OCI-LY1 (cell line): ENCODE measurements around the gene LPCAT1.
"Not testable (repeated sequence)": the region's sequence is repeated elsewhere in the genome, so short reads cannot be mapped to it uniquely, and the experiment has no call there.

Experiments
- H2AFZ ChIP-seq: fragments of 200-600 bp; sonication (generic), shearing (Covaris generic); 2 replicates; pipeline ENCODE4 v1.6.0; 2014; ENCODE audit warnings: antibody characterized with exemption, mild to moderate bottlenecking, low read length
- H3F3A ChIP-seq: fragments of 200-600 bp; sonication (generic), shearing (Covaris generic); 2 replicates; pipeline ENCODE4 v1.6.0; 2014; ENCODE audit warnings: mild to moderate bottlenecking, antibody characterized with exemption, low read length, moderate library complexity; ENCODE audit not compliant: insufficient read depth
- H3K27ac ChIP-seq: fragments of 200-600 bp; sonication (generic); 2 replicates; pipeline ENCODE4 v1.5.1; 2014; ENCODE audit warnings: low read length, mixed run types, mild to moderate bottlenecking, low read depth; ENCODE audit not compliant: poor library complexity, severe bottlenecking
- H3K27me3 ChIP-seq: fragments of 200-600 bp; sonication (generic); 2 replicates; pipeline ENCODE4 v1.6.0; 2014; ENCODE audit warnings: antibody characterized with exemption, mild to moderate bottlenecking, low read length, moderate library complexity; ENCODE audit not compliant: insufficient read depth
- H3K36me3 ChIP-seq: fragments of 200-600 bp; sonication (generic); 2 replicates; pipeline ENCODE4 v1.6.1; 2014; ENCODE audit warnings: mild to moderate bottlenecking, antibody characterized with exemption, low read length, moderate library complexity, mixed read lengths; ENCODE audit not compliant: insufficient read depth
- H3K4me1 ChIP-seq: fragments of 200-600 bp; sonication (generic); 2 replicates; pipeline ENCODE4 v1.5.1; 2014; ENCODE audit warnings: mild to moderate bottlenecking, low read length, moderate library complexity; ENCODE audit not compliant: insufficient read depth, severe bottlenecking
- H3K4me2 ChIP-seq: fragments of 200-600 bp; sonication (generic), shearing (Covaris generic); 2 replicates; pipeline ENCODE4 v1.6.1; 2014; ENCODE audit warnings: low read length
- H3K4me3 ChIP-seq: fragments of 200-600 bp; sonication (generic); 2 replicates; pipeline ENCODE4 v1.5.1; 2014; ENCODE audit warnings: low read length, low read depth, mild to moderate bottlenecking, mixed read lengths; ENCODE audit not compliant: poor library complexity, severe bottlenecking
- H3K79me2 ChIP-seq: fragments of 200-600 bp; shearing (Covaris generic); 2 replicates; pipeline ENCODE4 v1.6.1; 2016; ENCODE audit warnings: mixed run types, low read length, mixed read lengths; ENCODE audit not compliant: insufficient read depth
- H3K9ac ChIP-seq: fragments of 200-600 bp; sonication (generic), shearing (Covaris generic); 2 replicates; pipeline ENCODE4 v1.6.1; 2014; ENCODE audit warnings: mild to moderate bottlenecking, low read length, mixed read lengths
- H3K9me2 ChIP-seq: fragments of 200-600 bp; sonication (generic), shearing (Covaris generic); 2 replicates; pipeline ENCODE4 v1.6.1; 2014; ENCODE audit warnings: low read depth, mild to moderate bottlenecking, low read length, mixed read lengths
- H3K9me3 ChIP-seq: fragments of 200-600 bp; shearing (Covaris generic); 2 replicates; pipeline ENCODE4 v1.6.1; 2014; ENCODE audit warnings: low read length, mixed read lengths
- H4K20me1 ChIP-seq: fragments of 200-600 bp; sonication (generic), shearing (Covaris generic); 2 replicates; pipeline ENCODE4 v1.6.0; 2016; ENCODE audit warnings: mild to moderate bottlenecking, low read length; ENCODE audit not compliant: insufficient read depth
- EZH2 ChIP-seq: fragments of 200-600 bp; sonication (generic), shearing (Covaris generic); IDR thresholded peaks from 2 replicates; pipeline ENCODE4 v1.8.0; 2017; ENCODE audit warnings: borderline replicate concordance, mixed run types, mild to moderate bottlenecking, antibody characterized with exemption, low read length, moderate library complexity, mixed read lengths
- TF ChIP-seq, protein P1 (sequence below): fragments of 200-600 bp; sonication (generic), shearing (Covaris generic); IDR thresholded peaks from 2 replicates; pipeline ENCODE4 v1.5.1; 2017; ENCODE audit warnings: mild to moderate bottlenecking, antibody characterized with exemption, low read length, moderate library complexity, mixed read lengths

LPCAT1 gene

GRCh38 chr5:1462358-1462757 is 61.4 kb downstream of the LPCAT1 start:
- Histone ChIP-seq H3K36me3 (0 out of 2 replicates have a peak, but pooled peaks cover 9% of the 10 kb centered on the region), H3F3A (no peaks in the 10 kb centered on the region)

GRCh38 chr5:1461396-1461795 is 62.4 kb downstream of the LPCAT1 start:
- H4K20me1 ChIP-seq: no peaks in the 10 kb centered on the region
- no peak overlapping the region for H3K27ac ChIP-seq
- no peaks in the 10 kb centered on the region for H3K27me3 ChIP-seq
- no peak overlapping the region for H2AFZ ChIP-seq
- no peak for TF ChIP-seq EZH2
- TF ChIP-seq, protein P1, sequence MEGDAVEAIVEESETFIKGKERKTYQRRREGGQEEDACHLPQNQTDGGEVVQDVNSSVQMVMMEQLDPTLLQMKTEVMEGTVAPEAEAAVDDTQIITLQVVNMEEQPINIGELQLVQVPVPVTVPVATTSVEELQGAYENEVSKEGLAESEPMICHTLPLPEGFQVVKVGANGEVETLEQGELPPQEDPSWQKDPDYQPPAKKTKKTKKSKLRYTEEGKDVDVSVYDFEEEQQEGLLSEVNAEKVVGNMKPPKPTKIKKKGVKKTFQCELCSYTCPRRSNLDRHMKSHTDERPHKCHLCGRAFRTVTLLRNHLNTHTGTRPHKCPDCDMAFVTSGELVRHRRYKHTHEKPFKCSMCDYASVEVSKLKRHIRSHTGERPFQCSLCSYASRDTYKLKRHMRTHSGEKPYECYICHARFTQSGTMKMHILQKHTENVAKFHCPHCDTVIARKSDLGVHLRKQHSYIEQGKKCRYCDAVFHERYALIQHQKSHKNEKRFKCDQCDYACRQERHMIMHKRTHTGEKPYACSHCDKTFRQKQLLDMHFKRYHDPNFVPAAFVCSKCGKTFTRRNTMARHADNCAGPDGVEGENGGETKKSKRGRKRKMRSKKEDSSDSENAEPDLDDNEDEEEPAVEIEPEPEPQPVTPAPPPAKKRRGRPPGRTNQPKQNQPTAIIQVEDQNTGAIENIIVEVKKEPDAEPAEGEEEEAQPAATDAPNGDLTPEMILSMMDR: no peak
- no peaks in the 10 kb centered on the region for H3K79me2 ChIP-seq
- no peak overlapping the region for H3K4me2 ChIP-seq
- 0 out of 2 replicates have a peak, but pooled peaks cover 9% of the 10 kb centered on the region for H3K36me3 ChIP-seq
- no peaks in the 10 kb centered on the region for H3K9me2 ChIP-seq
- H3K4me3 ChIP-seq: no peak overlapping the region
- H3K4me1 ChIP-seq: no peaks in the 10 kb centered on the region
- H3K9ac ChIP-seq: no peak overlapping the region
- peaks cover 15% of the 10 kb centered on the region for H3K9me3 ChIP-seq
- H3F3A ChIP-seq: no peaks in the 10 kb centered on the region

More at GRCh38 chr5:1462358-1462757, 61.4 kb downstream of the LPCAT1 start:
- Histone ChIP-seq H3K4me1 (no peaks in the 10 kb centered on the region), H3K9me2 (no peaks in the 10 kb centered on the region), H3K79me2 (no peaks in the 10 kb centered on the region), H3K4me3 (no peak overlapping the region), H3K9me3 (peaks cover 7% of the 10 kb centered on the region; the same call in 1 of the 2 replicates), H2AFZ (no peak overlapping the region), H4K20me1 (no peaks in the 10 kb centered on the region), H3K4me2 (no peak overlapping the region), H3K9ac (no peak overlapping the region), H3K27me3 (no peaks in the 10 kb centered on the region), H3K27ac (no peak overlapping the region)
- TF ChIP-seq, protein P1: no peak
- no peak for TF ChIP-seq EZH2

DNA sequence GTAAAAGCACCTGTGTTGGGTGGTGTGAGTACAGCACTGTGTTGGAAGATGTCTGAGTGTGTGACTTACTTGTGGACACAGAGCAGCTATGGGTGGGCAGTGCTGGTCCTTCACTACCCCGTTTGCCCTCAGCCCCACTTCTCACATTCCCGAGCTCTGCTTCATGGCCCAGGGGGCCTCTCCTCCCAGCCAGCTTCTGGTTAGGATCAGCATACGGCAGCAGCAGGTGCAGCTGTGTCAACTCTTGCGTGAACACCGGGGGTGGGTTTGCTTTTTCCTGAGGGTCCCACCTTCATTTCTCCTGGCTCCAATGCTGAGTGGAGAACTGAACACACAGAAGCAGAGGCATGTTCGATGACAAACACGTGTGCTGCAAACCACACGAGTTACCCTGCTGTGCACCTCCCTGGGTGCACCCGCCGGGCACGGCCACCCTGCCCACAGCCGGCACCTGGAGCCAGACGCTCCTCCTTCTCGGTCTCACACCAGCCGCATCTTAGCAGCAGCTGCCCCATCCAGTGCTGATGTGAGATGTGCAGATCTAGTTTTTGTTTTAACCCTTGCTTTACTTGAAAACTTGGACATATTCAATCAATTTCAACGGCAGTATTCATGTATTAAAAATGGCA is 63.6 kb downstream of the LPCAT1 start:
- 0 out of 2 replicates have a peak, but pooled peaks cover 9% of the 10 kb centered on the region for H3K36me3 ChIP-seq
- TF ChIP-seq, protein P1: no peak
- no peak for TF ChIP-seq EZH2
- H3K4me2 ChIP-seq: no peak overlapping the region

DNA sequence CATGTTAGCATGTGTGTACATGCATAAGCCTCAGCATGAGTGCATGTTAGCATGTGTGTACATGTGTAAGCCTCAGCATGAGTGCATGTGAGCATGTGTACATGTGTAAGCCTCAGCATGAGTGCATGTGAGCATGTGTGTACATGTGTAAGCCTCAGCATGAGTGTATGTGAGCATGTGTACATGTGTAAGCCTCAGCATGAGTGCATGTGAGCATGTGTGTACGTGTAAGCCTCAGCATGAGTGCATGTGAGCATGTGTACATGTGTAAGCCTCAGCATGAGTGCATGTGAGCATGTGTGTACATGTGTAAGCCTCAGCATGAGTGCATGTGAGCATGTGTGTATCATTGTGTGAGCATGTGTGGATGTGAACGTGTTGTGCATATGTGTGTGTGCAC is 64.3 kb downstream of the LPCAT1 start:
- not testable (repeated sequence) for H3K79me2 ChIP-seq, H3K9me2 ChIP-seq, H3K36me3 ChIP-seq, H3K9ac ChIP-seq, H3K4me3 ChIP-seq, H3K27ac ChIP-seq, H3F3A ChIP-seq, H2AFZ ChIP-seq, H3K4me1 ChIP-seq, H3K27me3 ChIP-seq, H4K20me1 ChIP-seq, H3K4me2 ChIP-seq
- peaks cover 21% of the 10 kb centered on the region for H3K9me3 ChIP-seq

More for the DNA sequence above, 63.6 kb downstream of the LPCAT1 start:
- H4K20me1 ChIP-seq: no peaks in the 10 kb centered on the region
- H3K9ac ChIP-seq: no peak overlapping the region
- no peak overlapping the region for H3K4me3 ChIP-seq
- no peak overlapping the region for H3K27ac ChIP-seq
- no peaks in the 10 kb centered on the region for H3F3A ChIP-seq
- H3K4me1 ChIP-seq: no peaks in the 10 kb centered on the region
- H3K79me2 ChIP-seq: no peaks in the 10 kb centered on the region
- H2AFZ ChIP-seq: no peak overlapping the region
- H3K9me3 ChIP-seq: peaks cover 18% of the 10 kb centered on the region
- H3K27me3 ChIP-seq: no peaks in the 10 kb centered on the region
- H3K9me2 ChIP-seq: no peaks in the 10 kb centered on the region

DNA sequence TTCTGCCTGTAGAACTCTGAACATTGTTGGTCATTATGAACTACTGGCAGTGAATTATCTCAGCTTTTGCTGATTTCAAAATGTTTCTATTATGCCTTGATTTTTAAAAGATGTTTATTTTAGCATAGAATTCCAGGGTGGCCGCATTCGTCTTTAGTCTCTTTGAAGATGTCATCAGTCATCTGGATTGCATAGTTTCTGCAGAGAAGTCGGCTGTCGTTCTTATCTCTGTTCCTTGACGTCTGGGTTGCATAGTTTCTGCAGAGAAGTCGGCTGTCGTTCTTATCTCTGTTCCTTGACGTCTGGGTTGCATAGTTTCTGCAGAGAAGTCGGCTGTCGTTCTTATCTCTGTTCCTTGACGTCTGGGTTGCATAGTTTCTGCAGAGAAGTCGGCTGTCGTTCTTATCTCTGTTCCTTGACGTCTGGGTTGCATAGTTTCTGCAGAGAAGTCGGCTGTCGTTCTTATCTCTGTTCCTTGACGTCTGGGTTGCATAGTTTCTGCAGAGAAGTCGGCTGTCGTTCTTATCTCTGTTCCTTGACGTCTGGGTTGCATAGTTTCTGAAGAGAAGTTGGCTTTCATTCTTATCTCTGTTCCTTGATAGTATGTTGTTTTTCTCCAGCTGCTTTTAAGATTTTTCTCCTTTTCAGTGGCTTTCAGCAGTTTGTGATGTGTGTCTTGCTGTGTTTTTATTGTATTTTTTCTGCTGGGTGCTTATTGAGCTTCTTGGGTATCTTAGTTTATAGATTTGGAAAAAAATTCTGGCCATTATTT is 67.5 kb downstream of the LPCAT1 start:
- H3F3A ChIP-seq, H4K20me1 ChIP-seq, H3K27ac ChIP-seq, H3K9me2 ChIP-seq, H3K79me2 ChIP-seq, H3K9ac ChIP-seq, H3K4me3 ChIP-seq, H3K27me3 ChIP-seq, H3K4me1 ChIP-seq, H3K4me2 ChIP-seq, H3K36me3 ChIP-seq, H2AFZ ChIP-seq: not testable (repeated sequence)
- H3K9me3 ChIP-seq: peaks cover 34% of the 10 kb centered on the region
